Peyer's patch (tissue), 4 donors: ENCODE data around the gene TMEM132D.

Source experiments
- CTCF ChIP-seq, 6 experiments: fragments of 450-650 bp in 4 of 6; fragments of 200-600 bp in 2 of 6; sonication (generic) in 1 of 6; IDR thresholded peaks; one replicate each; pipeline ENCODE4 v1.5.1; 2017 to 2019; ENCODE audit warnings: antibody characterized with exemption in 6 of 6, mild to moderate bottlenecking in 3 of 6, moderate library complexity in 1 of 6
- POLR2A ChIP-seq, 2 donors: fragments of 450-650 bp; IDR thresholded peaks; one replicate each; pipeline ENCODE4 v1.5.1; 2017; ENCODE audit warnings: antibody characterized with exemption in 2 of 2, mild to moderate bottlenecking in 2 of 2, moderate library complexity in 2 of 2

GRCh38 chr12:129717438-129717837, 186.4 kb downstream of the TMEM132D start:
- TF ChIP-seq CTCF (IDR thresholded peaks at IDR 0.05) (no peak), POLR2A (IDR thresholded peaks at IDR 0.05) (no peak)
